Tibial nerve (tissue), 4 donors: ENCODE measurements around the gene ZMYM4. TPM values are rescaled to one million over a fixed set of nuclear protein-coding genes. Genes with fewer than 3 reads are reported as not detected.
"Not testable (repeated sequence)": the region's sequence is repeated elsewhere in the genome, so short reads cannot be mapped to it uniquely, and the experiment has no call there.

Source experiments
- DNase-seq, 2 donors: peaks; one replicate each; pipeline ENCODE4 v3.0.0-alpha.2; 2019; ENCODE audit warnings: low spot score in 2 of 2
- H3K27ac ChIP-seq, 4 donors: fragments of 200-600 bp; sonication (generic) in 3 of 4; one replicate each; pipeline ENCODE4 v1.5.1; 2017 to 2019; ENCODE audit warnings: mild to moderate bottlenecking in 1 of 4
- H3K27me3 ChIP-seq, 2 donors: fragments of 200-600 bp; sonication (generic) in 1 of 2; one replicate each; pipeline versions ENCODE4 v1.5.1 to v1.6.0; 2017 to 2019
- H3K36me3 ChIP-seq, 3 donors: fragments of 200-600 bp; sonication (generic); one replicate each; pipeline ENCODE4 v1.5.1; 2018 to 2019
- H3K4me1 ChIP-seq, 4 donors: fragments of 200-600 bp; sonication (generic) in 3 of 4; one replicate each; pipeline ENCODE4 v1.5.1; 2017 to 2019
- H3K4me3 ChIP-seq, 4 donors: fragments of 200-600 bp; sonication (generic) in 3 of 4; one replicate each; pipeline ENCODE4 v1.5.1; 2017 to 2019; ENCODE audit warnings: mild to moderate bottlenecking in 1 of 4, moderate library complexity in 1 of 4
- H3K9me3 ChIP-seq, 4 donors: fragments of 200-600 bp; sonication (generic) in 3 of 4; one replicate each; pipeline ENCODE4 v1.5.1; 2017 to 2019
- CTCF ChIP-seq, 5 experiments: fragments of 200-600 bp in 3 of 5; fragments of 450-650 bp in 2 of 5; sonication (generic) in 3 of 5; IDR thresholded peaks; one replicate each; pipeline ENCODE4 v1.5.1; 2016 to 2019; ENCODE audit warnings: antibody characterized with exemption in 5 of 5, mild to moderate bottlenecking in 3 of 5, moderate library complexity in 2 of 5
- EP300 ChIP-seq, 2 donors: sonication (generic); formaldehyde crosslinking; IDR thresholded peaks; one replicate each; pipeline ENCODE4 v1.6.1; 2017; ENCODE audit warnings: antibody characterized with exemption in 2 of 2, mild to moderate bottlenecking in 1 of 2
- POLR2A ChIP-seq, 2 donors: fragments of 450-650 bp; IDR thresholded peaks; one replicate each; pipeline ENCODE4 v1.6.1; 2017; ENCODE audit warnings: antibody characterized with exemption in 2 of 2, mild to moderate bottlenecking in 2 of 2, moderate library complexity in 2 of 2
- WGBS, 2 donors: methylation state at CpG; one replicate each; pipeline ENCODE4 v1.1.5; 2018; 5-methylcytosine and 5-hydroxymethylcytosine counted together
- total RNA-seq, 4 donors: library from RNA; depleted of rRNA; stranded (reverse); fragments of >200 nt; gene quantifications; one replicate each; pipeline ENCODE4 v1.1.0, GENCODE V29; 2016

Gene ZMYM4
- total RNA-seq, 4 donors from 2014 or later, result 22.2 to 38.7 (median 26.5) TPM

- Histone ChIP-seq H3K4me3 (no peak overlapping the region), H3K27me3 (no peaks in the 10 kb centered on the region), H3K9me3 (no peaks in the 10 kb centered on the region), H3K4me1 (no peaks in the 10 kb centered on the region), H3K27ac (no peak overlapping the region), H3K36me3 (peaks cover 0 to 25% (median 0%) of the 10 kb centered on the region in 3 donors)
- 84 to 85% methylated on average over 16 of the region's 16 CpGs for WGBS, 2 donors
- no peak for DNase-seq
- no peak for TF ChIP-seq CTCF (IDR thresholded peaks at IDR 0.05)
- TF ChIP-seq EP300 (IDR thresholded peaks at IDR 0.05), result no peak
- no peak for TF ChIP-seq POLR2A (IDR thresholded peaks at IDR 0.05)
Observed at GRCh38 chr1:35379317-35380000, 111.0 kb downstream of the ZMYM4 start.

GRCh38 chr1:35380111-35380510 lies 111.6 kb downstream of the ZMYM4 start:
- not testable (repeated sequence) for DNase-seq

GRCh38 chr1:35382107-35382506 lies 113.6 kb downstream of the ZMYM4 start:
- no peaks in the 10 kb centered on the region for H3K4me1 ChIP-seq
- TF ChIP-seq POLR2A (IDR thresholded peaks at IDR 0.05), result no peak
- TF ChIP-seq CTCF (IDR thresholded peaks at IDR 0.05), result no peak
- TF ChIP-seq EP300 (IDR thresholded peaks at IDR 0.05), result no peak
- WGBS, 2 donors, result 90 to 93% methylated on average over 4 of the region's 4 CpGs
- H3K27ac ChIP-seq, result no peak overlapping the region
- H3K36me3 ChIP-seq, result peaks cover 0 to 36% (median 0%) of the 10 kb centered on the region in 3 donors
- no peaks in the 10 kb centered on the region for H3K9me3 ChIP-seq
- no peaks in the 10 kb centered on the region for H3K27me3 ChIP-seq
- H3K4me3 ChIP-seq, result no peak overlapping the region
- DNase-seq, result no peak

More at GRCh38 chr1:35380111-35380510, 111.6 kb downstream of the ZMYM4 start:
- not testable (repeated sequence) for H3K9me3 ChIP-seq, H3K4me3 ChIP-seq, H3K27me3 ChIP-seq, H3K4me1 ChIP-seq, H3K27ac ChIP-seq
- H3K36me3 ChIP-seq, result peaks cover 0 to 25% (median 0%) of the 10 kb centered on the region in 3 donors
- 97 to 98% methylated on average over 6 of the region's 6 CpGs for WGBS, 2 donors

GRCh38 chr1:35386290-35386689 lies 117.8 kb downstream of the ZMYM4 start:
- Histone ChIP-seq H3K4me1 (no peaks in the 10 kb centered on the region), H3K27me3 (no peaks in the 10 kb centered on the region), H3K9me3 (no peaks in the 10 kb centered on the region), H3K4me3 (no peak overlapping the region), H3K36me3 (peaks cover 0 to 61% (median 0%) of the 10 kb centered on the region in 3 donors), H3K27ac (no peak overlapping the region)
- TF ChIP-seq EP300 (IDR thresholded peaks at IDR 0.05), result no peak
- DNase-seq, result no peak
- 93% methylated on average over 7 of the region's 7 CpGs for WGBS, 2 donors

- H3K4me1 ChIP-seq, result no peaks in the 10 kb centered on the region
- H3K27ac ChIP-seq, result no peak overlapping the region
- H3K4me3 ChIP-seq, result no peak overlapping the region
- peaks cover 0 to 66% (median 0%) of the 10 kb centered on the region in 3 donors for H3K36me3 ChIP-seq
- DNase-seq, result no peak
- no peaks in the 10 kb centered on the region for H3K9me3 ChIP-seq
- 75 to 76% methylated on average over 6 of the region's 6 CpGs for WGBS, 2 donors
- no peak for TF ChIP-seq CTCF (IDR thresholded peaks at IDR 0.05)
- no peak for TF ChIP-seq POLR2A (IDR thresholded peaks at IDR 0.05)
- TF ChIP-seq EP300 (IDR thresholded peaks at IDR 0.05), result no peak
- no peaks in the 10 kb centered on the region for H3K27me3 ChIP-seq
Observed at GRCh38 chr1:35386959-35387358, 118.5 kb downstream of the ZMYM4 start.

GRCh38 chr1:35390600-35391494 lies 122.3 kb downstream of the ZMYM4 start:
- no peak overlapping the region for H3K27ac ChIP-seq
- H3K36me3 ChIP-seq, result peaks cover 0 to 84% (median 4%) of the 10 kb centered on the region in 3 donors
- no peak overlapping the region for H3K4me3 ChIP-seq
- 78 to 81% methylated on average over 10 of the region's 10 CpGs for WGBS, 2 donors
- no peaks in the 10 kb centered on the region for H3K9me3 ChIP-seq
- no peak for DNase-seq
- H3K4me1 ChIP-seq, result no peaks in the 10 kb centered on the region
- TF ChIP-seq POLR2A (IDR thresholded peaks at IDR 0.05) (no peak), CTCF (IDR thresholded peaks at IDR 0.05) (no peak), EP300 (IDR thresholded peaks at IDR 0.05) (no peak)
- H3K27me3 ChIP-seq, result no peaks in the 10 kb centered on the region
